ENCODE measurements around the gene PDE5A.

- no peak for TF ChIP-seq EZH2phosphoT487 (IDR thresholded peaks at IDR 0.05; ENCODE audit: borderline replicate concordance, low read length)
- TF ChIP-seq CTCF (conservative IDR thresholded peaks at IDR 0.05; ENCODE audit: low read depth, low read length), result no peak
These were observed 109.6 kb downstream of the PDE5A start for GRCh38 chr4:119518915-119519410.
